ENCODE data around the gene ATP7B.
"Not testable (repeated sequence)": the region's sequence is repeated elsewhere in the genome, so short reads cannot be mapped to it uniquely, and the experiment has no call there.

- TF ChIP-seq, protein P1, sequence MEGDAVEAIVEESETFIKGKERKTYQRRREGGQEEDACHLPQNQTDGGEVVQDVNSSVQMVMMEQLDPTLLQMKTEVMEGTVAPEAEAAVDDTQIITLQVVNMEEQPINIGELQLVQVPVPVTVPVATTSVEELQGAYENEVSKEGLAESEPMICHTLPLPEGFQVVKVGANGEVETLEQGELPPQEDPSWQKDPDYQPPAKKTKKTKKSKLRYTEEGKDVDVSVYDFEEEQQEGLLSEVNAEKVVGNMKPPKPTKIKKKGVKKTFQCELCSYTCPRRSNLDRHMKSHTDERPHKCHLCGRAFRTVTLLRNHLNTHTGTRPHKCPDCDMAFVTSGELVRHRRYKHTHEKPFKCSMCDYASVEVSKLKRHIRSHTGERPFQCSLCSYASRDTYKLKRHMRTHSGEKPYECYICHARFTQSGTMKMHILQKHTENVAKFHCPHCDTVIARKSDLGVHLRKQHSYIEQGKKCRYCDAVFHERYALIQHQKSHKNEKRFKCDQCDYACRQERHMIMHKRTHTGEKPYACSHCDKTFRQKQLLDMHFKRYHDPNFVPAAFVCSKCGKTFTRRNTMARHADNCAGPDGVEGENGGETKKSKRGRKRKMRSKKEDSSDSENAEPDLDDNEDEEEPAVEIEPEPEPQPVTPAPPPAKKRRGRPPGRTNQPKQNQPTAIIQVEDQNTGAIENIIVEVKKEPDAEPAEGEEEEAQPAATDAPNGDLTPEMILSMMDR (IDR thresholded peaks at IDR 0.05; ENCODE audit: insufficient read depth, low read length): not testable (repeated sequence)
- not testable (repeated sequence) for TF ChIP-seq GABPA, POLR2AphosphoS5 (IDR thresholded peaks at IDR 0.05; ENCODE audit: low read depth)
Measured at GRCh38 chr13:52030401-52030800, 19.2 kb upstream of the ATP7B start.
